OCI-LY7 (cell line): ENCODE results near the gene TIFAB. TPM values are rescaled to one million over a fixed set of nuclear protein-coding genes. Genes with fewer than 3 reads are reported as not detected.
"Not testable (repeated sequence)": the region's sequence is repeated elsewhere in the genome, so short reads cannot be mapped to it uniquely, and the experiment has no call there.

ENCODE experiments used
- Bru-seq: library from RNA; stranded (reverse); fragments of 400-500 nt; gene quantifications from one replicate; lab custom pipeline; 2021; lab: Mats Ljungman, UMichigan
- BruChase-seq, 2 experiments: library from RNA; stranded (reverse); fragments of 400-500 nt; gene quantifications; one replicate each; lab custom pipeline; 2021; lab: Mats Ljungman, UMichigan
- BruUV-seq: library from RNA; stranded (reverse); fragments of 400-500 nt; replicated peaks from 2 replicates; lab custom pipeline; 2021; lab: Mats Ljungman, UMichigan
- CTCF ChIA-PET: fragments of 300-600 bp; sonication (Branson Sonifier 250); formaldehyde crosslinking; loops from one replicate; lab custom pipeline; 2022; ENCODE audit warnings: antibody characterized with exemption; ENCODE audit not compliant: unreplicated experiment; lab: Charles Lee
- POLR2A ChIA-PET: fragments of 300-600 bp; sonication (Branson Sonifier 250); formaldehyde crosslinking; loops from one replicate; lab custom pipeline; 2022; ENCODE audit warnings: antibody characterized with exemption; lab: Charles Lee
- DNase-seq: peaks from one replicate; pipeline ENCODE4 v3.0.0-alpha.2; 2015; ENCODE audit warnings: low spot score
- H2AFZ ChIP-seq: fragments of 200-600 bp; sonication (generic), shearing (Covaris generic); 2 replicates; pipeline ENCODE4 v1.6.1; 2014; ENCODE audit warnings: mild to moderate bottlenecking, antibody characterized with exemption, low read length, moderate library complexity
- H3K27ac ChIP-seq: fragments of 200-600 bp; sonication (generic); 2 replicates; pipeline ENCODE4 v1.5.1; 2014; ENCODE audit warnings: mixed run types, low read depth, mild to moderate bottlenecking, moderate library complexity, low read length, inconsistent platforms; ENCODE audit not compliant: poor library complexity, severe bottlenecking
- H3K36me3 ChIP-seq: fragments of 200-600 bp; sonication (generic); 2 replicates; pipeline ENCODE4 v1.6.1; 2014; ENCODE audit warnings: mild to moderate bottlenecking, antibody characterized with exemption, low read length, moderate library complexity, mixed read lengths; ENCODE audit not compliant: insufficient read depth
- H3K4me1 ChIP-seq: fragments of 200-600 bp; sonication (generic); 2 replicates; pipeline ENCODE4 v1.5.1; 2014; ENCODE audit warnings: mild to moderate bottlenecking, low read length; ENCODE audit not compliant: insufficient read depth, poor library complexity, severe bottlenecking
- H3K4me2 ChIP-seq: fragments of 200-600 bp; sonication (generic); 2 replicates; pipeline ENCODE4 v1.6.1; 2014; ENCODE audit warnings: mild to moderate bottlenecking, low read length
- H3K4me3 ChIP-seq: fragments of 200-600 bp; sonication (generic); 2 replicates; pipeline ENCODE4 v1.5.1; 2014; ENCODE audit warnings: mild to moderate bottlenecking, low read depth, low read length; ENCODE audit not compliant: poor library complexity, severe bottlenecking
- H3K79me2 ChIP-seq: fragments of 200-600 bp; sonication (generic); 2 replicates; pipeline ENCODE4 v1.6.1; 2016; ENCODE audit warnings: low read depth, mild to moderate bottlenecking, low read length, moderate library complexity, mixed read lengths; ENCODE audit not compliant: insufficient read depth
- H3K9me2 ChIP-seq: fragments of 200-600 bp; sonication (generic); 2 replicates; pipeline ENCODE4 v1.6.1; 2016; ENCODE audit warnings: mild to moderate bottlenecking, low read length, mixed read lengths; ENCODE audit not compliant: insufficient read depth
- H3K9me3 ChIP-seq: fragments of 200-600 bp; sonication (generic); 2 replicates; pipeline ENCODE4 v1.6.1; 2014; ENCODE audit warnings: mild to moderate bottlenecking, mixed run types, low read length, mixed read lengths
- H4K20me1 ChIP-seq: fragments of 200-600 bp; sonication (generic); 2 replicates; pipeline ENCODE4 v1.6.1; 2014; ENCODE audit warnings: mild to moderate bottlenecking, antibody characterized with exemption, low read length, moderate library complexity, mixed read lengths; ENCODE audit not compliant: insufficient read depth
- CTCF ChIP-seq: fragments of 200-600 bp; sonication (generic); conservative IDR thresholded peaks from 2 replicates; pipeline ENCODE4 v1.5.1; 2014; ENCODE audit warnings: mild to moderate bottlenecking, antibody characterized with exemption, low read length, moderate library complexity, mixed read lengths
- EZH2phosphoT487 ChIP-seq: fragments of 200-600 bp; sonication (generic); IDR thresholded peaks from 2 replicates; pipeline ENCODE4 v1.6.1; 2018; ENCODE audit warnings: low read depth, borderline replicate concordance, mild to moderate bottlenecking, mixed run types, antibody characterized with exemption, low read length, moderate library complexity, mixed read lengths
- intact Hi-C: fragments of 100-400 bp; cut with micrococcal nuclease; formaldehyde crosslinking; loops from one replicate; pipeline ENCODE4 v1.10.0; 2022; ENCODE audit not compliant: unreplicated experiment
- long read RNA-seq: library from polyadenylated mRNA; stranded (forward); transcript quantifications from one replicate; pipeline ENCODE4 v2.0.0, GENCODE V29; 2022
- total RNA-seq, 2 experiments: library from RNA; depleted of rRNA in 1 of 2; stranded (reverse); fragments of >200 nt in 1 of 2; shearing (Covaris generic) in 1 of 2; gene quantifications; 2 replicates each; pipeline ENCODE4 v1.2.3, GENCODE V29; 2014 to 2022

TIFAB gene
- total RNA-seq (2014; rRNA removed; shearing (Covaris generic)) = not detected in 2 replicates
- not detected in 2 replicates for total RNA-seq (2022)
- Bru-seq, nascent RNA = not detected
- not detected for BruChase-seq, experiment 1, labeled RNA remaining after a 6-hour chase
- BruChase-seq, experiment 2, labeled RNA remaining after a 2-hour chase = not detected
- long read RNA-seq = 0 reads

- Histone ChIP-seq H3K79me2 (no peaks in the 10 kb centered on the region), H3K4me2 (no peak within 1 kb of the TSS), H3K9me3 (no peaks in the 10 kb centered on the region), H3K27ac (no peak within 1 kb of the TSS), H4K20me1 (no peaks in the 10 kb centered on the region), H3K36me3 (no peaks in the 10 kb centered on the region), H2AFZ (no peak within 1 kb of the TSS), H3K4me3 (no peak within 1 kb of the TSS), H3K9me2 (no peaks in the 10 kb centered on the region), H3K4me1 (no peaks in the 10 kb centered on the region)
- CTCF ChIA-PET = interaction anchor here (0.6 kb wide), 1 partner anchor 10 kb away, joined by 4 read pairs; no protein-coding TSS in a partner anchor
- no peak for TF ChIP-seq CTCF
- TF ChIP-seq EZH2phosphoT487 = no peak
- DNase-seq = no peak
- no TSS peak for BruUV-seq
- POLR2A ChIA-PET = no interaction called here
- intact Hi-C loops = no loop called here
Observed at GRCh38 chr5:135452321-135453030, at the start of gene TIFAB. TIFAB (minus strand) TSS chr5:135452351; CDS start chr5:135449939, 2,412 bp downstream.

GRCh38 chr5:135498637-135498995 is 46.5 kb upstream of the TIFAB start:
- no peak overlapping the region for H3K27ac ChIP-seq
- no TSS peak for BruUV-seq
- no peaks in the 10 kb centered on the region for H3K4me1 ChIP-seq
- no peak overlapping the region for H2AFZ ChIP-seq
- no peaks in the 10 kb centered on the region for H3K36me3 ChIP-seq
- intact Hi-C loops = no loop called here
- ChIA-PET POLR2A (no interaction called here), CTCF (no interaction called here)
- H4K20me1 ChIP-seq = no peaks in the 10 kb centered on the region
- no peak for DNase-seq
- no peak overlapping the region for H3K4me3 ChIP-seq
- no peak overlapping the region for H3K4me2 ChIP-seq
- H3K9me2 ChIP-seq = no peaks in the 10 kb centered on the region
- H3K9me3 ChIP-seq = no peaks in the 10 kb centered on the region
- H3K79me2 ChIP-seq = no peaks in the 10 kb centered on the region
- no peak for TF ChIP-seq EZH2phosphoT487
- TF ChIP-seq CTCF = no peak

- Histone ChIP-seq H3K9me3 (no peaks in the 10 kb centered on the region), H3K4me2 (no peak overlapping the region), H3K4me1 (no peaks in the 10 kb centered on the region), H3K27ac (no peak overlapping the region), H3K9me2 (no peaks in the 10 kb centered on the region), H3K36me3 (no peaks in the 10 kb centered on the region), H2AFZ (no peak overlapping the region), H4K20me1 (no peaks in the 10 kb centered on the region), H3K79me2 (no peaks in the 10 kb centered on the region), H3K4me3 (no peak overlapping the region)
- CTCF ChIA-PET = interaction anchor here (0.6 kb wide), 1 partner anchor 42 kb away, joined by 3 read pairs; no protein-coding TSS in a partner anchor
- TF ChIP-seq CTCF (no peak), EZH2phosphoT487 (no peak)
- intact Hi-C loops = no loop called here
- POLR2A ChIA-PET = no interaction called here
- no TSS peak for BruUV-seq
- DNase-seq = no peak
Observed at GRCh38 chr5:135497971-135498636, 46.0 kb upstream of the TIFAB start.

GRCh38 chr5:135495531-135495930 is 43.4 kb upstream of the TIFAB start:
- H4K20me1 ChIP-seq, H3K9me3 ChIP-seq, H3K4me1 ChIP-seq, H3K79me2 ChIP-seq, H3K36me3 ChIP-seq, BruUV-seq, H3K27ac ChIP-seq, CTCF ChIA-PET, H3K4me2 ChIP-seq, H2AFZ ChIP-seq, DNase-seq, H3K9me2 ChIP-seq, intact Hi-C loops, H3K4me3 ChIP-seq: not testable (repeated sequence)
- POLR2A ChIA-PET = interaction anchor here (0.6 kb wide), 2 partner anchors 10 to 350 kb away, joined by 3 to 4 read pairs; no protein-coding TSS in a partner anchor
